ENCODE data around the gene FOSB.

FOSB gene

GRCh38 chr19:45485305-45486077 is 17.7 kb downstream of the FOSB start:
- FAIRE-seq, result no peak

- FAIRE-seq, result no peak
Observed at GRCh38 chr19:45488708-45489107, 20.9 kb downstream of the FOSB start.

- no peak for FAIRE-seq
Observed at GRCh38 chr19:45489216-45489855, 21.5 kb downstream of the FOSB start.

GRCh38 chr19:45492137-45492626 is 24.4 kb downstream of the FOSB start:
- FAIRE-seq, result no peak

GRCh38 chr19:45492627-45493470 is 25.1 kb downstream of the FOSB start:
- FAIRE-seq, result no peak

- no peak for FAIRE-seq
Observed at GRCh38 chr19:45494261-45494916, 26.6 kb downstream of the FOSB start.

GRCh38 chr19:45495178-45495577 is 27.4 kb downstream of the FOSB start:
- no peak for FAIRE-seq

- no peak for FAIRE-seq
Observed at GRCh38 chr19:45496349-45496953, 28.7 kb downstream of the FOSB start.

- FAIRE-seq, result no peak
Observed at GRCh38 chr19:45497791-45498190, 30.0 kb downstream of the FOSB start.

- FAIRE-seq, result no peak
Observed at GRCh38 chr19:45498411-45499195, 30.8 kb downstream of the FOSB start, which contains the start of gene PPM1N. TSS of gene PPM1N (plus strand) at chr19:45498443. CDS start at chr19:45498473, 30 bp downstream.

- no peak for FAIRE-seq
Observed at GRCh38 chr19:45499196-45500180, 31.7 kb downstream of the FOSB start.

- FAIRE-seq, result no peak
Observed at GRCh38 chr19:45500918-45501729, 33.3 kb downstream of the FOSB start.

- FAIRE-seq, result no peak
Observed at GRCh38 chr19:45501730-45502014, 33.9 kb downstream of the FOSB start.

GRCh38 chr19:45502111-45502510 is 34.3 kb downstream of the FOSB start:
- FAIRE-seq, result no peak

- FAIRE-seq, result no peak
Observed at GRCh38 chr19:45503909-45504308, 36.1 kb downstream of the FOSB start.

- FAIRE-seq, result no peak
Observed at GRCh38 chr19:45505151-45505995, 37.6 kb downstream of the FOSB start.

GRCh38 chr19:45505996-45506245 is 38.1 kb downstream of the FOSB start:
- no peak for FAIRE-seq

- FAIRE-seq, result no peak
Observed at GRCh38 chr19:45506246-45506988, 38.6 kb downstream of the FOSB start.

Measured in colon (tissue), 2 donors.